DLD1 (cell line): ENCODE measurements around the gene HMCN2.
"Not testable (repeated sequence)": the region's sequence is repeated elsewhere in the genome, so short reads cannot be mapped to it uniquely, and the experiment has no call there.

ENCODE experiments used
- in situ Hi-C: cut with HindIII; loops from 2 replicates; pipeline ENCODE4 v1.10.0; 2017; ENCODE audit warnings: low sequenced_read_pairs

The HMCN2 gene

GRCh38 chr9:130430232-130430631 is 164.7 kb downstream of the HMCN2 start:
- in situ Hi-C loops, result no loop called here

DNA sequence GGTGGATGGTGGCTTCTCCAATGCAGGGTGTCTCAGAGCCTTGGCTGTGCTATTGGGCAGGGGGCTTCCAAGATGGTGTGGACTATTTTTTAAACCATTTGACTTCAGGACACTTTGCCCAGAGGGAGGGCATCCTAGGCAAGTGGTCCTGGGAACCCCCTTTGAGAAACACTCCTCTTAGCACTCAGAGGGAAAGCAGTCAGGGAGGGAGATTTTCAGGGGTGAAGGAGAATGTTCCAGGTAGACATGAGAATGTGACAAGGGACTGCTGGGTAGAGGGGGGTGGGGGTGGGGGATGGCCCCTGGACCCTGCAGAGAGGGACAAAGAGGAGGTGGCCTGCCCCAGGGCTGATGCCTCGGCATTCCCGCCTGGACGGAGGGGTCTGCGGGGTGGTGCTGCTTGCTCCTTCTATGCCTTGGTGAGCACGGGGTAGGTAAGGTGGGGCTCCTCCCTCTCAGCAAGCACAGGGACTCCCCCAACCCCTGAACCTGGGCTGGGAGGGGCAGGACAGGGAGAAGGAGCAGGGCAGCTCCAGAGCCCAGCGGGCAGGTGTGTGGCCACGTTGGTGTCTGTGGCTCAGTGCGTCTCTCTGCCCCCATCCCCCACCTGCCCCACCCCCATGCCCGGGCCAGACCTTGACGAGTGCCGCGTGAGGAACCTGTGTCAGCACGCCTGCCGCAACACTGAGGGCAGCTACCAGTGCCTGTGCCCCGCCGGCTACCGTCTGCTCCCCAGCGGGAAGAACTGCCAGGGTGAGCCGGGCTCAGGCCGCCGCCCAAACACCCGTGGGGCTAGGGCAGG is 165.4 kb downstream of the HMCN2 start:
- in situ Hi-C loops, result no loop called here

DNA sequence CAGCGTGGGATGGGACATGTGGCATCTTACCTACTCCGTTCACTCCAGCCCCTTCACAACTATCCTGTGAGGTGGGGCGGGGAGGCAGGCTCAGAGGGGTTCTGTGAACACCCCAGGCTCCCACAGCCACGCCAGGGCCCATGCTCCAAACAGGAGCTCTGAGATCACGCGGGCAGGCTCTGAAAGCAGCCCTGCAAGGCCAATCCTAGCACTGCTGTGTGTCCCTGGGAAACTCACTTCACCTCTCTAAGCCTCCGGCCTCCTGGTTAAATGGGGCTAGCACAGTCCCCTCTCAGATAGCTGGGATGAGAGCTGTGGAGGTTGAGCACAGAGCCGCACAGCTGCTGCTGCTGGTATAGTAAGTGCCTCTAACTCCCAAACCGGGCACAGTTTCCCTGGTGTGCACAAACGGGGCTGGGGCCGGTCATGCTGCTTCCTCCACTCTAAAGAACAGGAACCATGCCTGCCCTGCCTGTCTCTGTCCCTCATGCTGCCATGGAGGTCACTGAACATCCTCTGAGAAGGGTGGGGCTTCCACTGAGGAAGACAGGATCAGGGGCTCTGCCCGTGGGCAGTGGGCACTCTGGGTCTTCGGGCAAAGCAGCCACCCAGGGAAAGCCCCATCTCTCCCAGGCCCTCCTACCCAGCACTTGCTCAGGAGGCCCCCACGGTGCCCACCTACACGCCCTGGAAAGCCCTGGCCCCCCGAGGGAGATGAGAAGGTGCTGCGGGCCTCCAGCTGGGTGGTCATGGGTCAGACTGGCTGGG is 166.2 kb downstream of the HMCN2 start:
- in situ Hi-C loops, result no loop called here

- in situ Hi-C loops, result no loop called here
Measured at GRCh38 chr9:130432362-130432761, 166.8 kb downstream of the HMCN2 start.

DNA sequence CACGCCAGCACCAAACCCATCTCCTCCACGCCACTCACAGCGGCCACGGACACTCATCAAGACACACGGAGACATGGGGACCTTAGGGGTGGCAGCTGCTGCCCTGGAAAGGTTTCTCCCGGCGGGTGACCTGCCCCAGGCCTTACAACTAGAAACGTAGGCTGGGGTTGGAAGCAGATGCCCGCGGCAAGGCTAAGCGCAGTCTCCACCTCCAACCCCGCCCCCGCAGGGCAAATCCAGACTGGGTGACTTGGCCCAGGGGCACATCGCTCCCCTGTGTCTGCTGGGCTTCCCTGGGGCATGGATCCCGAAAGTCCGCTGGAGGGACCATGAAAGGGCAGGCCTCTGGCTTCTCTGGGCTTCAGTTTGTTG is 167.2 kb downstream of the HMCN2 start:
- in situ Hi-C loops, result no loop called here

DNA sequence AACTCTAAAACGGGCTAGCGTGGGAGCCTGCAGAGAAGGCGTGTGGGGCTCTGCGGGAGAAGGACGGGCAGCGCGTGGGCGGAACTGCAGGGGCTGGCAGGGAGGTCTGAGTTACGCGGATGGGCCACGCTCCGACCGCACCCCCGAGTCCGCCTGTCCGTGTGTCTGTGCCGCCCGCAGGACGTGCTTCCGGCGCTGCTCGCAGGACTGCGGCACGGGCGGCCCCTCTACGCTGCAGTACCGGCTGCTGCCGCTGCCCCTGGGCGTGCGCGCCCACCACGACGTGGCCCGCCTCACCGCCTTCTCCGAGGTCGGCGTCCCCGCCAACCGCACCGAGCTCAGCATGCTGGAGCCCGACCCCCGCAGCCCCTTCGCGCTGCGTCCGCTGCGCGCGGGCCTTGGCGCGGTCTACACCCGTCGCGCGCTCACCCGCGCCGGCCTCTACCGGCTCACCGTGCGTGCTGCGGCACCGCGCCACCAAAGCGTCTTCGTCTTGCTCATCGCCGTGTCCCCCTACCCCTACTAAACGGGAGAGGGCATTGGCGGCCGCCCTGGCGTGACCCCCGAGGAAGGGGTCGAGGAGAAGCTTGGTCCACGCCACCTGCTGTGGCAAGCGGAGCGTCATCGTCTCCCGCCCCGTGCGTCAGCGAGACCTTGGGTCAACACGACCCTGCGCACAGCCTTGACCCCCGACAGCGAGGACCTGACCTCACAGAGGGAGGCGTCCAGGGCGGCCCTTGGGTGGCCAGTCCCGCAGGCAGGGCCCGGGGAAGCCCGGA is 167.8 kb downstream of the HMCN2 start:
- in situ Hi-C loops, result no loop called here

DNA sequence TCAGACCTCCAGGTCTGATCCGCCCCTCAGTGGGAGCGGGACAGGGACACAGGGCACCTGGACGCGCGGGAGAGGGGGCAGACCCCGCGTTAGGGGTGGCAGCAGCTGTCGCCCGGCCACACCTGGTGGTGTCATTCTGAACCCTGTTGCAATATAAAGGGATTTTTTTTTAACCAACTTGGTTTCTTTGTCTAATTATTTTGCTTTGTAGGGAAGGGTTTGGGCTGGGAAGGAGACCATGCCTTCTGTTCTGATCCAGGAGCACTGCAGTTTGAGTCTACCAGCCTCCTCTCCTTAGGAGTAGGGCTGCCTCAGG is 168.3 kb downstream of the HMCN2 start:
- in situ Hi-C loops, result no loop called here

- in situ Hi-C loops, result not testable (repeated sequence)
Measured at GRCh38 chr9:130434656-130435055, 169.1 kb downstream of the HMCN2 start.

- in situ Hi-C loops, result no loop called here
Measured at GRCh38 chr9:130437011-130437789, 171.6 kb downstream of the HMCN2 start.

DNA sequence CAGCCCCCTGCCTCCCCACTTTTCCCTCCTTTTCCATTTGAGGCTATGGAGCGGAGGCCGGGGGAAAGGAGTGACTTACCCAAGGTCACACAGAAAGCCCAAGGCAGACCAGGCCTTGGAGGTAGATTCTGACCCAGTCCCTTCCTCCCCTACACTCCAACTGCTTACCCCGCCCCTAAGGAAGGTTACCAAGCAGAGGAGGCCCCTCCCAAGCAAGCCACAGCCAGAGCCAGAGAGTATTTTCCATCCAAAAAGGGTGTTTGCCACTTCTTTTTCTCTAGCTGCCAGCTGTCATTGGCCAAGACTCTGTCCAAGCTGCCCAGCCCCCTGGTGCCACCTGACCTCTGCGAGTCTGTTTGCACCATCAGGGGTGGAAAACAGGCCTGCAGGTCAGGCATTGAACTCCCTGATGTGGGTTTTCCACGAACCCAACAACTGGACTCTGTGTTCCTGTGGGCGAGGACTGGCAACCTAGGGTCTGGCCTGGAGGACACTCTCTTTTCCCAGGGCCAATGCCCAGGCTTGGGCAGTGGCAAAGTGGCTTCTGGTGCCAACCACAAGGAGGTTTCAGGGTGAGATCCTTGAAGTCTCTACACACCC is 172.9 kb downstream of the HMCN2 start:
- in situ Hi-C loops, result no loop called here

DNA sequence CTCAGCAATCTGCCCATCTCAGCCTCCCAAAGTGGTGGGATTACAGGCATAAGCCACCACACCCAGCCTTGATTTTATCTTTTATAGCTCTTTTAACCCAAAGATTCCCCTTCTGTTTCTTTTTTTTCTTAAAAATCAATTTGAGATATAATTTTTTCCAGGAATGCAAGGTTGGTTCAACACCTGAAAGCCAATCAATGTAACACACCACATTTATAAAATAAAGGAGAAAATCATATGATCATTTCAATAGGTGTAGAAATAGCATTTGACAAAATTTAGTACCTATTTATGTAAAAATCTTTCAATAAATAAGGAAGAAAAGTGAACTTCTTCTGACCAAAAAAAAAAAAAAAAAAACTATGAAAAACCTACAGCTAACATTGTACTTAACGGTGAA is 175.5 kb downstream of the HMCN2 start:
- in situ Hi-C loops, result no loop called here

DNA sequence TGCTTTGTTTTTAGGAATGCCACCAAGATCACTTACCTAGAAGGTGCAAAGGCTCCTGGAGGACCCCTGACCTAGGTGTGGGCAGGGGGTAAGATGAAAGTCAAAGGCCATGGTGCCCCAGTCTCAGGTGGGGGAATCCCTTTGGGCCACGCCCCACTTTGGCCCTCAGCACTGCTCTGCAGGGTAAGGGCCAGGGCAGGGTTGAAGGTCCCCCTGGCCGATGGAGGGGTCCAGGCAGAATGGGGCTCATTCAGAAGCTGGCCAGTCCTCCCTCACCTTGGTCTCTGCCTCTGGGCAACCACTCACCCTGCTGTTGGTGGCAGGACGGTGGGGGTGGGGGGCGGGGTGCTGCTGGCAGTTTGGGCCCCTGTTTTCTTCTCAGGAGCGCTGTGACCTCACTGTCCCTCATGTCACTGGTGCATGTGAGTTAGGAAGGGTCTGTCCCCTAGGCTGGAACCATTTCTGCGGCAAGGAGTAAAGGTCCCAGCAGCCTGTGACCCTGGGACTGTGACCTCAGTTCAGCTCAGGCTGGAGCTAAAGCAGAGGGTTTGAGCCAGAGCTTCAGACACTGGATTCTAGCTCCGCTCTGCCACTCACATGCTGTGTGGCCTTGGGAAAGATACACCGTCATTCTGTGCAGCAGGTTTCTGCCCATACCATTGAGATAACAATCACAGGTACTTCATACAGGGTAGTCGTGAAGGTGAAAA is 177.3 kb downstream of the HMCN2 start:
- in situ Hi-C loops, result no loop called here

DNA sequence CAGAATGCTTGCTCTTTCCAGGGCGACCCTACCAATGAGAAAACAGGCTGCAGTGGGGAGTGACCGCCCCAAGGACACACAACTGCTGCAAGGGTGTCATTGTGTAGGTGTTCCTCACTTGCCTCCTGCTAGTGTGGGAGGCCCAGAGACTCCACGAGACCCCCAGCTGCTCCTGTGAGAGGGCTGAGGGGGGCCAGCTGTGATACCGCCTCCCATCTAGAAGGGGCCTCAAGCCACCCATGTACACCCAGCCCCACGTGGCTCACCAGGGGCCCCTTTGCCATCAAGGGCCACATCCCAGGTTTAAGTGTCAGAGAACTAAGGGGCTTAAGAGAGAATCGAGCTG is 177.9 kb downstream of the HMCN2 start:
- in situ Hi-C loops, result no loop called here

DNA sequence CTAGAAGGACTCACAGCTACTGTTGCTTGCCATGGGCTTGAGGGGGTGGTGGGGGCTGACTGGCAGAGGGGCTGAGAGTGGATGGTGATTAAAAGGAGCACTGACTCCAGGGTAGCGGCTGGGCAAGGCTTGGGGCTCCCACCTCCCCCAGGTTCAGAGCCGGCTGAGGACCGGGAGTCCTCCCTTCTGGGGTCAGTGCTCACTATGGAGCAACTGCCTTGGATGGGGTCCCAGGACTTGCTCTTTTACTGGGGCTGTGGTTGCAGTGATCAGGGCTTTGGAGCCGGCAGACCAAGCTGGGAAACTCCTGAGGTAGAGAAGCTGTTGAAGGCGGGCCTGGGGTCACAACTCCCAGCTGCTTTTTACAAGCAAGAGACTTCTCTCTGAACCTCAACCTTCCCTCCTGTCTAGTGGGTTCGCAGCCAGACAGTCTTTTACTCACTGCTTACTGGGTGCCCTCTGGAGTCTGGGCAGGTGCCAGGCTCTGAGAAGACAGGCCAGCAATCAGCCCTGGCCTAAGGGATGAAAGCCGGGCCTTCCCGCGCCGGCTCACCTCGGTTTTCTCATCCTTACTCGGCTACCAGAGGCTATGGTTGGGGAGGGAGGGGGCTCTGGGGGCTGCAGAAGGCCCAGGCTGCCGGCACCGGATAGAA is 178.4 kb downstream of the HMCN2 start:
- in situ Hi-C loops, result no loop called here

GRCh38 chr9:130444565-130445221 is 179.1 kb downstream of the HMCN2 start, which contains the start of gene ASS1:
TSS of gene ASS1 (plus strand) at chr9:130444961. CDS start at chr9:130452229, 7,268 bp downstream.
- in situ Hi-C loops, result no loop called here

GRCh38 chr9:130445268-130445983 is 179.9 kb downstream of the HMCN2 start:
- in situ Hi-C loops, result no loop called here

DNA sequence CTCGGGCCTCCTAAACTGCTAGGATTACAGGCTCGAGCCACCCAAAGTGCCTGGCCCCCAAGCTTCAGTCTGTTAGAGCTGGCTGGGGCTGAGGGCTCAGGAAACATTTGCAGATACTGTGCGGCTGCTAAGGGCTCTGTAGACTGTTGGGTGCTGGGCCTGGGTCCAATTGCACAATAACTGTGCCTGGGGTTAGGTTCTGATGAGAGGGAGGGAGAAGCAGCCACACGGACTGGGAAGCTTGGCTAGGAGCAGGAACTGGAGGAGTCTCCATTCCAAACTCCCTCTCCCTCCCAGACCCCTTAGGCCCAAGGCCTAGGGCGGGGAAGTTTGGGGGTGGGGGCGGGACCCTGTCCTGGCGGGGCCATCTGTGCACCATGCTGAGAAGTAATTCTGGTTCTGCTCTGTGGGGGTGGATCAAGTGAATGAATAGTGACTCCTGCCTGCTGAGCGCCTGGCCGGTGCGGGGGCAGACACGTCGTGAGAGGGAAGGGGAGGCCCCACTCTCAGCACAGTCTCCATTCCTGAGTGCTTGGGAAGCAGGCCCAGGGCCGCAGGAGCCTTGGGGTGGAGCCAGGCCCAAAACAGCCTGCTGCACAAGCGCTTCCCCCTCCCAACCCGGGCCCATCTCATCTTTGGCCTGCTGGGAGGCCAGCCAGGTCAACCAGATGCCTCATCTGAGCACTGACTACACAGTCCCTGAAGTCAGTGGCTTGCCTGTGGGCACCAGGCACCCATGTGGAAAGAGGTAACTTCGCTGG is 180.7 kb downstream of the HMCN2 start:
- in situ Hi-C loops, result no loop called here
